Measurements from ENCODE around the gene SHISA9. TPM values are rescaled to one million over a fixed set of nuclear protein-coding genes. Genes with fewer than 3 reads are reported as not detected.
A peak's percentile ranks its signal among the peaks of the same experiment; 100 is the strongest.

Gene SHISA9
- total and polyA plus RNA-seq, 2 donors: 0.05 to 0.07 TPM

DNA sequence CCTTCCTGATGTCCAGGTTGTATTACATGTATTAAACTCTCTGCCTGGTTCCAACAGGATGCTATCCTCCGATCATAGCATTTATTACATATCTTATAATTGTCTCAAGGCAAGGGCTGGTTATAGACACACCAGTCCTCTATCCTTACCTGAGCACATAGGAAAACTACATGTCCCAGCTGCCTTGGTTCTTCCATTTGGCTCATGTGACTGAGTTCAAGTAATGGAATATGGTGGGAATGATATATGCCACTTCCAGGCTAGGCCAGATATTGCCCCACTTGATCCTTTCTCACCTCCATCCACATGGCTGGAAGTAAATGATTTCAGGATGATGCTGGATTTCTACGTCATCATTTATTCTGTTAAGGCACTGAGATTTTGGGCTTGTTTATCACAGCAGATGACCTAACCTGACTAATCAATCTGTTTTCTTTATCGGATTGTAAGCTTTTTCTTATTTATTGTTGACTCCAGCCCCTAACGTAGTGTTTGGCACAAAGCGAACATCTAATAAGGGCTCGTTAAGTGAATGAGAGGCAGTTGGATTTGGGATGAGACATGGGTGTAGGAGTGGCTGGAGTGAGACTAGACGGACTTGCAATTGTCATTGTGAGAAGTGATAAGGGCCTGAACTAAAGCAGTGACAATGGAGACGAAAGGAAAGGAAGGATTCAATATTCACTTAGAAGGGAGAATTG lies 8.2 kb upstream of the SHISA9 start:
- WGBS: 96% methylated on average over 8 of the region's 8 CpGs
- no peaks in the 10 kb centered on the region for H3K36me3 ChIP-seq (ENCODE audit: control insufficient read depth in 2 of 2, insufficient read depth in 2 of 2, low read length in 1 of 2)
- no peak overlapping the region for H3K27ac ChIP-seq (ENCODE audit: low read depth in 1 of 2, low read length in 1 of 2)
- DNase-seq (ENCODE audit: low read depth in 6 of 9, low spot score in 9 of 9): no peak
- H3K27me3 ChIP-seq (ENCODE audit: control insufficient read depth in 2 of 2, insufficient read depth in 1 of 2, low read length in 1 of 2): peaks cover 0 to under 1% of the 10 kb centered on the region in 2 donors
- H3K9me3 ChIP-seq (ENCODE audit: control insufficient read depth in 2 of 2, insufficient read depth in 1 of 2, low read length in 1 of 2): no peaks in the 10 kb centered on the region
- H3K4me1 ChIP-seq (ENCODE audit: control insufficient read depth in 2 of 2, insufficient read depth in 2 of 2, low read length in 2 of 2): no peaks in the 10 kb centered on the region
- H3K4me3 ChIP-seq (ENCODE audit: low read length in 2 of 2): no peak overlapping the region

DNA sequence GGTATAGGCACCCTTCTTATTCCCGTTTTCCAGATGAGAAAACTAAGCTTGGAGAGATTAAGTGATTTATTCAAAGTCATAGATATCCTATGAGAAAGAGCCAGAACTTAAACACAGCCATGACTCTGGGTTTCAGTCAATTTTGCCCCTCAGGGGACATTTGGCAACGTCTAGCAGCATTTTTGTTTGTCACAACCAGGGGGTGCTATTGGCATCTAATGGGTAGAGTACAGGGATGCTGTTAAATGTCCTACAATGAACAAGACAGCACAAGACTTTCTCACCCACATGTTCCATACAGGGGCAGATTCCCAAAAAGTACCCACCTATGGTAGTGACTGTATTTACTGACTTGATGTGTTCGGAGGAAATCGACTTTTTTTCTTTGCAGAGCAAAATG lies 4.8 kb upstream of the SHISA9 start:
- DNase-seq (ENCODE audit: low read depth in 6 of 9, low spot score in 9 of 9): peak in 4 of 9 donors; percentile 9 to 23 (median 12)
- H3K27me3 ChIP-seq (ENCODE audit: control insufficient read depth in 2 of 2, insufficient read depth in 1 of 2, low read length in 1 of 2): peaks cover 23 to 35% of the 10 kb centered on the region in 2 donors
- no peaks in the 10 kb centered on the region for H3K9me3 ChIP-seq (ENCODE audit: control insufficient read depth in 2 of 2, insufficient read depth in 1 of 2, low read length in 1 of 2)
- H3K4me1 ChIP-seq (ENCODE audit: control insufficient read depth in 2 of 2, insufficient read depth in 2 of 2, low read length in 2 of 2): no peaks in the 10 kb centered on the region
- H3K27ac ChIP-seq (ENCODE audit: low read depth in 1 of 2, low read length in 1 of 2): no peak overlapping the region
- 52% methylated on average over 4 of the region's 4 CpGs for WGBS
- no peaks in the 10 kb centered on the region for H3K36me3 ChIP-seq (ENCODE audit: control insufficient read depth in 2 of 2, insufficient read depth in 2 of 2, low read length in 1 of 2)
- H3K4me3 ChIP-seq (ENCODE audit: low read length in 2 of 2): no peak overlapping the region

DNA sequence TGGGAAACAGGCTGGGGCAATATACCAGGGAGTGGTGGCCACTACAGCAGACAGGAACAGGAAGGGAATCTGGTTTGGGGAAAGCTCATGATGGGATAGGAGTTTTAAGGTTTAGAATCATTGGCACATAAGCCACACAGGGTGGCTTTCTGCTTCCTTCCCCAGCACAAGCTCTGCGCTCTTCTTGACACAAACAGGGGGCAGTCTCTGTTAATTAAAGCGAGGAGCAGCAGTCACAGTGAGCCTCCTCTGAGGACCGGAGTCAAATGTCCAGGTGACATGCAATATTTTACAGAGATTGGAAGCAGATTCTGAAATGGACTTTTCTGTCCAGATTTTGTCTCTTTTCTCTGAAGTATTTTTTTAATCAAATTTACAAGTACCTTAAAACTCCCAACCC lies 2.8 kb upstream of the SHISA9 start:
- Histone ChIP-seq H3K27ac (ENCODE audit: low read depth in 1 of 2, low read length in 1 of 2) (no peak overlapping the region), H3K4me3 (ENCODE audit: low read length in 2 of 2) (no peak overlapping the region), H3K36me3 (ENCODE audit: control insufficient read depth in 2 of 2, insufficient read depth in 2 of 2, low read length in 1 of 2) (no peaks in the 10 kb centered on the region), H3K4me1 (ENCODE audit: control insufficient read depth in 2 of 2, insufficient read depth in 2 of 2, low read length in 2 of 2) (no peaks in the 10 kb centered on the region), H3K9me3 (ENCODE audit: control insufficient read depth in 2 of 2, insufficient read depth in 1 of 2, low read length in 1 of 2) (no peaks in the 10 kb centered on the region), H3K27me3 (ENCODE audit: control insufficient read depth in 2 of 2, insufficient read depth in 1 of 2, low read length in 1 of 2) (peaks cover 43 to 53% of the 10 kb centered on the region in 2 donors)
- WGBS: 52% methylated on average over 3 of the region's 3 CpGs
- DNase-seq (ENCODE audit: low read depth in 6 of 9, low spot score in 9 of 9): no peak

DNA sequence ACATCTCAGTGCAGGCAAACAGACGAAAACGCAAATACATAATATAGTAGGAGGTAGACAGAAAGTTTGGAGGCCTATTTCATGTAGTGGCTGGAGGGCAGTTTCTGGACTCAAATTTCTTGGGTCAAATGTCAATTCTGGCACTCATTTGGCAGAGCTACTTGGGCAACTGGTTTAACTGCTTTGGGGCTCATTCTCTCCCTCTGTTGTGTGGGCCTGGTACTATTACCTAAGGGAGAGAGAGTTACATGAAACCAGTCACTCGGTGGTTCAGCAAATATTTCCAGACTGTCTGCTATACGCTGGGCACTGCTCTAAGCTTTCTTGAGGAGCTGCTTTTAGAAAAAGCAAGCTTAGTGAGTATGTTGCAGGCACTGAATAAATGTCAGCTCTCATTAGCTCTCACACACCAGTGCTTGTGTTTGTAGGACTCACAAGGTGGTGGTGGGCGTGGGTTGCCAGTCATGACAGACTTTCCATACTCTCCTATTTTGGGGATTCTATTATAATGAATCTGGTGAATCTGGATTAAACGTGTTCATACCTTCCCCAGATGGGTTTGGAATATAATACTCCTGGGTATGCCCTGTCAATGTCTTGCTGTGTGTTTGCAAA lies 1.8 kb upstream of the SHISA9 start:
- peaks cover 53 to 64% of the 10 kb centered on the region in 2 donors for H3K27me3 ChIP-seq (ENCODE audit: control insufficient read depth in 2 of 2, insufficient read depth in 1 of 2, low read length in 1 of 2)
- WGBS: 77% methylated on average over 6 of the region's 6 CpGs
- DNase-seq (ENCODE audit: low read depth in 6 of 9, low spot score in 9 of 9): no peak
- H3K4me1 ChIP-seq (ENCODE audit: control insufficient read depth in 2 of 2, insufficient read depth in 2 of 2, low read length in 2 of 2): no peaks in the 10 kb centered on the region
- no peaks in the 10 kb centered on the region for H3K36me3 ChIP-seq (ENCODE audit: control insufficient read depth in 2 of 2, insufficient read depth in 2 of 2, low read length in 1 of 2)
- H3K4me3 ChIP-seq (ENCODE audit: low read length in 2 of 2): no peak overlapping the region
- no peak overlapping the region for H3K27ac ChIP-seq (ENCODE audit: low read depth in 1 of 2, low read length in 1 of 2)
- no peaks in the 10 kb centered on the region for H3K9me3 ChIP-seq (ENCODE audit: control insufficient read depth in 2 of 2, insufficient read depth in 1 of 2, low read length in 1 of 2)

DNA sequence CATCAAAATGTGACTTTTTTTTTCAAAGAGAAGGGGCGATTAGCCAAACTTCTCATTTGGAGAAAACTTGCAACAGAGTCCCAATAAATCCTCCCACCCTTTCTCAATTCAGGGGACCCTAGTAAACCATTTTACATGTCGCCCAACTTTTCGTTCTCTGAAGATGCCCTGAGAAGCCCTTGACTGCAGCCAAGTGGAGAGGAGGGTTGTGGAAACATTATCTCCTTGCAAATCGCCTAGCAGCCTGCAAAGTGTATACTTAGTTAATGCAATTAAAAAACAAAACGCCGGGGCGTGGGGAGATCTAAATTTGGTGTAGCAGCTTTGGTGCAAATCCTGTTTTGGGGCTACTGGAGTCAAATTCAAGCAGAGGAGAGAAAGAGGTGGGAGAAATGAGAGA lies 1.2 kb upstream of the SHISA9 start:
- H3K27me3 ChIP-seq (ENCODE audit: control insufficient read depth in 2 of 2, insufficient read depth in 1 of 2, low read length in 1 of 2): peaks cover 57 to 68% of the 10 kb centered on the region in 2 donors
- WGBS: 17% methylated on average over 7 of the region's 7 CpGs

DNA sequence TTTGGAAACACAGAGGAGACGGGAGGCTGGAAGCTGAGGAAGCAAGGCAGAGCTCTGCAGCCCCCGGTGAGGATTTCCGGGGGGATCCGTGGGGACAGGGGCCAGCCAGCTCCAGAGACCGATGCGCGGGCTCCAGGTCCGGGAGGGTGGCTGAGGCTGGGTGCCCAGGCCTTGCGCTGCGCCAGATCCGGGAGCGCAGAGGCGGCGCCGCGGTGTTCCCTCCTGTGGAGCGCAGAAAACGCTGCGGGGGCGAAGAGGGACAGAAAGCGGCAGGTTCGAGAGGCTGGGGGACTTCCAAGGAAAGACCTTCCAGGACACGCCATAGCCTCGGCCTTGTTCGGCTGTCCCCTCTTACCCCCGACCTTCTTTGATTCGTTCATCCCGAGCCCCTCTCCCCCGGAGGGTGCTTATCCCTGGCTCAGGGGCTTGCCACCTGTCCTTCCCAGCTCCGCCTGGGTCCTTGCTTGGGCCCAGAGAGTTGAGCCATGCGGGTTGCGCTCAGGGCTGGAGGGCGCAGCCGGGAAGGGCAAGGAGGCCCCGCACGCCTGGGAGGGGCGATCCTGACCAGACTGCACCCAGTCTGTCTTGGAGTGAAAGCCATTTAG lies 697 bp upstream of the SHISA9 start:
- no peak for DNase-seq (ENCODE audit: low read depth in 6 of 9, low spot score in 9 of 9)
- H3K4me1 ChIP-seq (ENCODE audit: control insufficient read depth in 2 of 2, insufficient read depth in 2 of 2, low read length in 2 of 2): no peaks in the 10 kb centered on the region
- H3K27ac ChIP-seq (ENCODE audit: low read depth in 1 of 2, low read length in 1 of 2): no peak overlapping the region
- no peak overlapping the region for H3K4me3 ChIP-seq (ENCODE audit: low read length in 2 of 2)
- H3K27me3 ChIP-seq (ENCODE audit: control insufficient read depth in 2 of 2, insufficient read depth in 1 of 2, low read length in 1 of 2): peaks cover 59 to 69% of the 10 kb centered on the region in 2 donors
- no peaks in the 10 kb centered on the region for H3K9me3 ChIP-seq (ENCODE audit: control insufficient read depth in 2 of 2, insufficient read depth in 1 of 2, low read length in 1 of 2)
- 4% methylated on average over 37 of the region's 37 CpGs for WGBS
- H3K36me3 ChIP-seq (ENCODE audit: control insufficient read depth in 2 of 2, insufficient read depth in 2 of 2, low read length in 1 of 2): no peaks in the 10 kb centered on the region

More for the DNA sequence above, 1.2 kb upstream of the SHISA9 start:
- DNase-seq (ENCODE audit: low read depth in 6 of 9, low spot score in 9 of 9): no peak
- no peaks in the 10 kb centered on the region for H3K36me3 ChIP-seq (ENCODE audit: control insufficient read depth in 2 of 2, insufficient read depth in 2 of 2, low read length in 1 of 2)
- H3K4me1 ChIP-seq (ENCODE audit: control insufficient read depth in 2 of 2, insufficient read depth in 2 of 2, low read length in 2 of 2): no peaks in the 10 kb centered on the region
- H3K9me3 ChIP-seq (ENCODE audit: control insufficient read depth in 2 of 2, insufficient read depth in 1 of 2, low read length in 1 of 2): no peaks in the 10 kb centered on the region
- H3K4me3 ChIP-seq (ENCODE audit: low read length in 2 of 2): no peak overlapping the region
- no peak overlapping the region for H3K27ac ChIP-seq (ENCODE audit: low read depth in 1 of 2, low read length in 1 of 2)

DNA sequence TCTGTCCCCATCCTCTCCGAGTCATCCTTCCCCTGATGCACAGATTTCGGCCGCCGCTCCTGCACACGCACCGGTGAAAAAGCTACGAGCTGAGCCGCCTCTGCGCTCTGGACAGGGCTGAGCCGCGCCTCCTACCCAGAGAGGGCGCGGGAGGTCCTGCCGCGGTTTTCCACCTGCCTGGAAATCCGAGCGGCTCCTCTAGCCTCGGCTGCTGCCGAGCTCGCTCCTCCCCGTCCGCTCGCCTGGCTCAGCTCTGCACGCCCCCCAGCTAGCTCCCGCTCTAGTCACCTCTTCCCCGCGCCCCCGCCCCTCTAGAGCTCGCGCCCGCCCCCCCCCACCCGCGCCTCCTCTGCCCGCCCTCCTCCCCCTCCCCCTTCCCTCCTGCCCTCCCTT lies 198 bp upstream of the SHISA9 start:
- no peak overlapping the region for H3K4me3 ChIP-seq (ENCODE audit: low read length in 2 of 2)
- H3K27me3 ChIP-seq (ENCODE audit: control insufficient read depth in 2 of 2, insufficient read depth in 1 of 2, low read length in 1 of 2): peaks cover 59 to 74% of the 10 kb centered on the region in 2 donors
- WGBS: 5% methylated on average over 34 of the region's 34 CpGs
- H3K36me3 ChIP-seq (ENCODE audit: control insufficient read depth in 2 of 2, insufficient read depth in 2 of 2, low read length in 1 of 2): no peaks in the 10 kb centered on the region
- H3K27ac ChIP-seq (ENCODE audit: low read depth in 1 of 2, low read length in 1 of 2): no peak overlapping the region
- H3K9me3 ChIP-seq (ENCODE audit: control insufficient read depth in 2 of 2, insufficient read depth in 1 of 2, low read length in 1 of 2): no peaks in the 10 kb centered on the region
- no peak for DNase-seq (ENCODE audit: low read depth in 6 of 9, low spot score in 9 of 9)
- H3K4me1 ChIP-seq (ENCODE audit: control insufficient read depth in 2 of 2, insufficient read depth in 2 of 2, low read length in 2 of 2): no peaks in the 10 kb centered on the region

DNA sequence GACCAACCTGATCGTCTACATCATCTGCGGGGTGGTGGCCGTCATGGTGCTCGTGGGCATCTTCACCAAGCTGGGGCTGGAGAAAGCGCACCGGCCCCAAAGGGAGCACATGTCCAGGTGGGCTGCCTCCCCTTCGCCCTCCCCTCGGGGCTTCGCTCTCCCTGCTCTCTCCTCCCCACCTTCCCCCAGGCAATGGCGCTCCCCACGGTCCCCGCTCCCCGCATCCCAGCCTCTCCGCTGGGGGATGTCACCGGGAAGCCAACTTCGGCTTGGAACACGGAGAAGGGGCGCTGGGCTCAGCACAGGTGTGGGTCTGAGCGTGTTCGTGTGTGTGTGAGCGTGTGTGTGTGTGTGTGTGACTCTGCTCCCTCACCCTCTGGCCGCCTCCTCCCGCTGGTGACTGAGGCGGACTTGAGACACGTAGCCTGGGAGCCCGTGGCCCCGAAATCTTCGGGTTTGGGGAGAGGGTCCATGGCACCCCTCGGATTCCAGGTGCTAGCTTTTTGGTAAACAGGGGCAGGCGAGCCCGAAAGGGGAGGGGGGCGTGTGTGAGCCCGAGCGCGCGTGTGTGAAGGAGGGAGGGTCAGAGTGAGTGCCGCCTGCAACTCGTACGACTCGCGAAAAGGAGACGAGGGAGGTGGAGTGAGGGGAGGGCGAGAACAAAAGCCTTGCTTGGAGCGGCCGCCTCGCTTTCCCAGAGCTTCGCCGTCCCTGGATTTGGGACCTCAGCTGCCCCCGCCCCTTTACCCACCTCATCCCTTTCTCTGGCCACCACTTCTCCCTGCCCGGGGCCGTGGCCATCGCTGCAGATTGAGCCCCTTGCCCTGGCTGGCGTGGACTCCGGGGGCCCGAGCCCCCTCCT lies 1.3 kb downstream of the SHISA9 start:
- Histone ChIP-seq H3K36me3 (ENCODE audit: control insufficient read depth in 2 of 2, insufficient read depth in 2 of 2, low read length in 1 of 2) (no peaks in the 10 kb centered on the region), H3K4me1 (ENCODE audit: control insufficient read depth in 2 of 2, insufficient read depth in 2 of 2, low read length in 2 of 2) (no peaks in the 10 kb centered on the region), H3K27ac (ENCODE audit: low read depth in 1 of 2, low read length in 1 of 2) (no peak overlapping the region), H3K9me3 (ENCODE audit: control insufficient read depth in 2 of 2, insufficient read depth in 1 of 2, low read length in 1 of 2) (no peaks in the 10 kb centered on the region), H3K27me3 (ENCODE audit: control insufficient read depth in 2 of 2, insufficient read depth in 1 of 2, low read length in 1 of 2) (peaks cover 59 to 75% of the 10 kb centered on the region in 2 donors), H3K4me3 (ENCODE audit: low read length in 2 of 2) (no peak overlapping the region)
- 4% methylated on average over 55 of the region's 55 CpGs for WGBS
- DNase-seq (ENCODE audit: low read depth in 6 of 9, low spot score in 9 of 9): no peak

All from thymus (tissue), 11 donors.